Smooth muscle cell (in vitro differentiated cells): ENCODE data around the gene PRDM16. TPM values are rescaled to one million over a fixed set of nuclear protein-coding genes. Genes with fewer than 3 reads are reported as not detected.

Source experiments
- DNase-seq: peaks from one replicate; lab custom pipeline; 2025; ENCODE audit not compliant: unreplicated experiment; lab: John Stamatoyannopoulos, UW
- H2AFZ ChIP-seq: fragments of 200-600 bp; sonication (generic); 2 replicates; pipeline ENCODE4 v1.6.0; 2016; ENCODE audit warnings: antibody characterized with exemption, low read depth, mild to moderate bottlenecking
- H3F3A ChIP-seq: fragments of 200-600 bp; sonication (generic); 2 replicates; pipeline ENCODE4 v1.6.0; 2017; ENCODE audit warnings: antibody characterized with exemption, low read depth
- H3K27ac ChIP-seq: fragments of 200-600 bp; sonication (generic); 2 replicates; pipeline ENCODE4 v1.5.1; 2016; ENCODE audit warnings: low read depth, mild to moderate bottlenecking
- H3K27me3 ChIP-seq: fragments of 200-600 bp; sonication (generic); 2 replicates; pipeline ENCODE4 v1.6.1; 2016; ENCODE audit warnings: low read depth, mild to moderate bottlenecking
- H3K36me3 ChIP-seq: fragments of 200-600 bp; sonication (generic); 2 replicates; pipeline ENCODE4 v1.5.1; 2016; ENCODE audit warnings: low read depth
- H3K4me1 ChIP-seq: fragments of 200-600 bp; sonication (generic); 2 replicates; pipeline ENCODE4 v1.5.1; 2016; ENCODE audit warnings: low read depth
- H3K4me2 ChIP-seq: fragments of 200-600 bp; sonication (generic); 2 replicates; pipeline ENCODE4 v1.6.0; 2016; ENCODE audit warnings: mild to moderate bottlenecking
- H3K4me3 ChIP-seq: fragments of 200-600 bp; sonication (generic); 2 replicates; pipeline ENCODE4 v1.5.1; 2016; ENCODE audit warnings: mild to moderate bottlenecking
- H3K79me2 ChIP-seq: fragments of 200-600 bp; sonication (generic); 2 replicates; pipeline ENCODE4 v1.6.0; 2016; ENCODE audit warnings: low read depth, mild to moderate bottlenecking
- H3K9ac ChIP-seq: fragments of 200-600 bp; sonication (generic); 2 replicates; pipeline ENCODE4 v1.6.0; 2016; ENCODE audit warnings: low read depth
- H3K9me3 ChIP-seq: fragments of 200-600 bp; sonication (generic); replicated peaks from 2 replicates; pipeline ENCODE4 v1.5.1; 2016; ENCODE audit warnings: low read depth
- H4K20me1 ChIP-seq: fragments of 200-600 bp; sonication (generic); 2 replicates; pipeline ENCODE4 v1.6.0; 2016; ENCODE audit warnings: low read depth
- CTCF ChIP-seq: fragments of 200-600 bp; sonication (generic); IDR thresholded peaks from 2 replicates; pipeline ENCODE4 v1.5.1; 2017; ENCODE audit warnings: borderline replicate concordance, mild to moderate bottlenecking, antibody characterized with exemption; ENCODE audit not compliant: insufficient read depth, poor library complexity, severe bottlenecking
- WGBS: methylation state at CpG from one replicate; pipeline ENCODE4 v1.1.7; 2016; ENCODE audit warnings: low lambda C conversion rate; 5-methylcytosine and 5-hydroxymethylcytosine counted together
- polyA plus RNA-seq: library from polyadenylated mRNA; unstranded; fragments of >200 nt; fragmentation: Nextera tagmentation; extraction: Ambion mirVana; gene quantifications from 2 replicates; pipeline ENCODE4 v1.2.1, GENCODE V29; 2016
- total RNA-seq: library from RNA; depleted of rRNA; stranded (reverse); fragments of >200 nt; gene quantifications from 2 replicates; pipeline ENCODE4 v1.2.3, GENCODE V29; 2014

Gene PRDM16
- total and polyA plus RNA-seq, 2 experiments from 2014 or later: 0.72 to 1.3 TPM

- Histone ChIP-seq H2AFZ (no peak overlapping the region), H3K4me2 (no peak overlapping the region), H3F3A (no peaks in the 10 kb centered on the region), H4K20me1 (no peaks in the 10 kb centered on the region), H3K36me3 (no peaks in the 10 kb centered on the region), H3K79me2 (no peaks in the 10 kb centered on the region), H3K9ac (no peak overlapping the region), H3K4me3 (no peak overlapping the region), H3K27ac (no peak overlapping the region), H3K27me3 (no peaks in the 10 kb centered on the region), H3K9me3 (no peaks in the 10 kb centered on the region), H3K4me1 (no peaks in the 10 kb centered on the region)
- no peak for DNase-seq
- TF ChIP-seq CTCF: no peak
- 80% methylated on average over 14 of the region's 14 CpGs for WGBS
These were observed 34.1 kb upstream of the PRDM16 start for GRCh38 chr1:3034728-3035562.

GRCh38 chr1:3035563-3036446 is 33.2 kb upstream of the PRDM16 start:
- TF ChIP-seq CTCF: no peak
- Histone ChIP-seq H3K27ac (no peak overlapping the region), H3F3A (no peaks in the 10 kb centered on the region), H4K20me1 (no peaks in the 10 kb centered on the region), H3K9ac (no peak overlapping the region), H3K4me2 (no peak overlapping the region), H3K4me1 (no peaks in the 10 kb centered on the region), H3K9me3 (no peaks in the 10 kb centered on the region), H3K36me3 (no peaks in the 10 kb centered on the region), H3K79me2 (no peaks in the 10 kb centered on the region), H3K27me3 (no peaks in the 10 kb centered on the region), H3K4me3 (no peak overlapping the region), H2AFZ (no peak overlapping the region)
- 78% methylated on average over 19 of the region's 19 CpGs for WGBS
- DNase-seq: no peak

- DNase-seq: no peak
- Histone ChIP-seq H3K27me3 (no peaks in the 10 kb centered on the region), H3K27ac (no peak overlapping the region), H3K36me3 (no peaks in the 10 kb centered on the region), H3K79me2 (no peaks in the 10 kb centered on the region), H3F3A (no peaks in the 10 kb centered on the region), H3K9me3 (no peaks in the 10 kb centered on the region), H3K9ac (no peak overlapping the region), H3K4me2 (no peak overlapping the region), H3K4me3 (no peak overlapping the region), H3K4me1 (no peaks in the 10 kb centered on the region), H2AFZ (no peak overlapping the region), H4K20me1 (no peaks in the 10 kb centered on the region)
- TF ChIP-seq CTCF: no peak
- WGBS: 87% methylated on average over 22 of the region's 22 CpGs
These were observed 32.3 kb upstream of the PRDM16 start for GRCh38 chr1:3036447-3037280.
